H1 (cell line): ENCODE data around the gene GPR65. TPM values are rescaled to one million over a fixed set of nuclear protein-coding genes. Genes with fewer than 3 reads are reported as not detected.

Source experiments
- CTCF ChIA-PET: fragments of 300-600 bp; sonication (Branson Sonifier 250); formaldehyde crosslinking; loops from one replicate; lab custom pipeline; 2021; ENCODE audit not compliant: partially characterized antibody; lab: Charles Lee
- POLR2A ChIA-PET: fragments of 300-600 bp; sonication (Branson Sonifier 250); formaldehyde crosslinking; loops from one replicate; lab custom pipeline; 2021; ENCODE audit warnings: inconsistent platforms; ENCODE audit not compliant: partially characterized antibody; lab: Charles Lee
- DNase-seq, 2 experiments: peaks; one replicate each; pipeline versions ENCODE4 v3.0.0 to v3.0.0-alpha.2; 2010 to 2022; ENCODE audit warnings: low spot score in 2 of 2, low read depth in 1 of 2, mixed read lengths in 1 of 2
- FAIRE-seq: peaks from 2 replicates; lab custom pipeline; 2011; peaks lifted over from hg19 to GRCh38; lab: Jason Lieb, UNC
- H2AFZ ChIP-seq: 2 replicates; pipeline ENCODE4 v1.8.1; 2012; ENCODE audit warnings: low read length, inconsistent platforms
- H2AK5ac ChIP-seq: 2 replicates; pipeline ENCODE4 v1.6.1; 2013; ENCODE audit warnings: low read depth, low read length
- H2BK120ac ChIP-seq: replicated peaks from 2 replicates; pipeline ENCODE3; 2013; ENCODE audit warnings: low read depth, low read length, inconsistent platforms
- H2BK12ac ChIP-seq: 2 replicates; pipeline ENCODE4 v1.6.1; 2013; ENCODE audit warnings: low read depth, low read length
- H2BK15ac ChIP-seq: 2 replicates; pipeline ENCODE4 v1.6.1; 2013; ENCODE audit warnings: low read length
- H2BK20ac ChIP-seq: 2 replicates; pipeline ENCODE4 v1.6.1; 2013; ENCODE audit warnings: low read length
- H2BK5ac ChIP-seq: 2 replicates; pipeline ENCODE4 v1.6.1; 2013; ENCODE audit warnings: low read depth, low read length
- H3K14ac ChIP-seq: 2 replicates; pipeline ENCODE4 v1.6.1; 2013; ENCODE audit warnings: inconsistent platforms; ENCODE audit not compliant: insufficient read length
- H3K18ac ChIP-seq: 2 replicates; pipeline ENCODE4 v1.6.1; 2013; ENCODE audit warnings: low read length; ENCODE audit errors: extremely low read depth
- H3K23ac ChIP-seq: 2 replicates; pipeline ENCODE4 v1.6.1; 2013; ENCODE audit warnings: inconsistent platforms; ENCODE audit not compliant: insufficient read length
- H3K23me2 ChIP-seq: 2 replicates; pipeline ENCODE4 v1.6.1; 2013; ENCODE audit warnings: low read depth, low read length
- H3K27ac ChIP-seq: 2 replicates; pipeline ENCODE4 v1.6.1; 2011; ENCODE audit warnings: low read depth, low read length, inconsistent platforms
- H3K27me3 ChIP-seq, 4 experiments: replicated peaks in 1 of 4; 1 replicate in 1 of 4; 2 replicates in 3 of 4; pipeline versions ENCODE4 v1.6.1 to v1.8.1; 2011 to 2013; ENCODE audit warnings: low read length in 3 of 4, mild to moderate bottlenecking in 3 of 4, inconsistent platforms in 2 of 4, mixed read lengths in 2 of 4, moderate library complexity in 1 of 4; ENCODE audit not compliant: control insufficient read depth in 3 of 4, insufficient read depth in 3 of 4; ENCODE audit errors: extremely low read depth in 1 of 4
- H3K36me3 ChIP-seq, 4 experiments: 2 replicates each; pipeline versions ENCODE4 v1.6.1 to v1.8.1; 2011 to 2013; ENCODE audit warnings: mild to moderate bottlenecking in 4 of 4, low read length in 3 of 4, moderate library complexity in 2 of 4, control low read depth in 1 of 4, inconsistent platforms in 1 of 4; ENCODE audit not compliant: insufficient read depth in 4 of 4, control insufficient read depth in 2 of 4
- H3K4ac ChIP-seq: replicated peaks from 2 replicates; pipeline ENCODE3; 2013; ENCODE audit warnings: low read length, low read depth, mixed read lengths, inconsistent platforms; ENCODE audit not compliant: insufficient read length
- H3K4me1 ChIP-seq, 4 experiments: replicated peaks in 1 of 4; 1 replicate in 1 of 4; 2 replicates in 3 of 4; pipeline versions ENCODE4 v1.6.1 to v1.8.1; 2011 to 2013; ENCODE audit warnings: low read length in 3 of 4, inconsistent platforms in 2 of 4, mixed read lengths in 1 of 4; ENCODE audit not compliant: insufficient read depth in 4 of 4, control insufficient read depth in 3 of 4
- H3K4me2 ChIP-seq, 2 experiments: 2 replicates each; pipeline versions ENCODE4 v1.6.1 to v1.8.1; 2011 to 2013; ENCODE audit warnings: low read depth in 2 of 2, low read length in 2 of 2, control low read depth in 1 of 2, inconsistent platforms in 1 of 2, mild to moderate bottlenecking in 1 of 2; ENCODE audit not compliant: insufficient read depth in 1 of 2
- H3K4me3 ChIP-seq, 4 experiments: fragments of 200-600, 300-600 bp in 1 of 4; sonication (generic), shearing (Covaris generic), sonication (Bioruptor Twin) in 1 of 4; 2 replicates each; pipeline versions ENCODE4 v1.5.1 to v1.8.1; 2011 to 2016; ENCODE audit warnings: low read length in 4 of 4, low read depth in 3 of 4, control low read depth in 2 of 4, inconsistent platforms in 2 of 4, mild to moderate bottlenecking in 2 of 4, mixed read lengths in 1 of 4, moderate library complexity in 1 of 4; ENCODE audit not compliant: insufficient read depth in 2 of 4; ENCODE audit errors: extremely low read depth in 1 of 4
- H3K56ac ChIP-seq: replicated peaks from 2 replicates; pipeline ENCODE3; 2013; ENCODE audit warnings: low read depth, mild to moderate bottlenecking, mixed read lengths, low read length, inconsistent platforms; ENCODE audit not compliant: insufficient read length
- H3K79me1 ChIP-seq: 2 replicates; pipeline ENCODE4 v1.6.1; 2013; ENCODE audit warnings: low read depth, low read length, control low read depth
- H3K79me2 ChIP-seq, 2 experiments: 2 replicates each; pipeline versions ENCODE4 v1.6.1 to v1.8.1; 2012 to 2013; ENCODE audit warnings: low read length in 2 of 2, mild to moderate bottlenecking in 2 of 2, inconsistent platforms in 1 of 2; ENCODE audit not compliant: insufficient read depth in 2 of 2, control insufficient read depth in 1 of 2
- H3K9ac ChIP-seq, 4 experiments: replicated peaks in 1 of 4; 1 replicate in 1 of 4; 2 replicates in 3 of 4; pipeline versions ENCODE4 v1.6.1 to v1.8.1; 2011 to 2013; ENCODE audit warnings: low read depth in 3 of 4, low read length in 3 of 4, control low read depth in 2 of 4, mild to moderate bottlenecking in 2 of 4, moderate library complexity in 2 of 4, inconsistent platforms in 1 of 4; ENCODE audit errors: extremely low read depth in 1 of 4
- H3K9me3 ChIP-seq, 2 experiments: 2 replicates each; pipeline versions ENCODE4 v1.6.1 to v1.8.1; 2012 to 2013; ENCODE audit warnings: mild to moderate bottlenecking in 2 of 2, moderate library complexity in 2 of 2, control low read depth in 1 of 2, inconsistent platforms in 1 of 2, low read depth in 1 of 2, low read length in 1 of 2, mixed read lengths in 1 of 2; ENCODE audit not compliant: insufficient read depth in 2 of 2
- H4K20me1 ChIP-seq, 2 experiments: replicated peaks in 1 of 2; 2 replicates each; pipeline versions ENCODE3 to v1.8.1; 2011 to 2013; ENCODE audit warnings: inconsistent platforms in 2 of 2, low read length in 2 of 2, mild to moderate bottlenecking in 1 of 2; ENCODE audit not compliant: insufficient read depth in 2 of 2, control insufficient read depth in 1 of 2
- H4K5ac ChIP-seq: 2 replicates; pipeline ENCODE4 v1.6.1; 2013; ENCODE audit warnings: low read length, low read depth, mixed read lengths, inconsistent platforms; ENCODE audit not compliant: insufficient read length
- H4K8ac ChIP-seq: 2 replicates; pipeline ENCODE4 v1.8.0; 2013; ENCODE audit warnings: mild to moderate bottlenecking, moderate library complexity, low read length, inconsistent platforms; ENCODE audit not compliant: insufficient read depth; ENCODE audit errors: extremely low read depth
- H4K91ac ChIP-seq: replicated peaks from 2 replicates; pipeline ENCODE3; 2013; ENCODE audit warnings: low read length, mixed read lengths, inconsistent platforms; ENCODE audit not compliant: insufficient read length
- BCL11A ChIP-seq, 2 experiments: IDR thresholded peaks; one replicate each; pipeline ENCODE4 v1.6.1; 2011; ENCODE audit warnings: low read depth in 2 of 2, low read length in 2 of 2, mild to moderate bottlenecking in 2 of 2
- CHD1 ChIP-seq: IDR thresholded peaks from 2 replicates; pipeline ENCODE4 v1.6.1; 2012; ENCODE audit warnings: low read depth, low read length, improper control_type of control experiment
- GTF2F1 ChIP-seq: IDR thresholded peaks from 2 replicates; pipeline ENCODE4 v1.6.1; 2012; ENCODE audit warnings: low read depth, low read length, improper control_type of control experiment, borderline replicate concordance
- HDAC2 ChIP-seq, 2 experiments: fragments of 300-600 bp in 1 of 2; sonication (generic) in 1 of 2; IDR thresholded peaks; 2 replicates each; pipeline ENCODE4 v1.6.1; 2011 to 2012; ENCODE audit warnings: low read depth in 2 of 2, low read length in 2 of 2, mild to moderate bottlenecking in 2 of 2, moderate library complexity in 2 of 2, borderline replicate concordance in 1 of 2, inconsistent platforms in 1 of 2
- KDM5A ChIP-seq: fragments of 200-600 bp; IDR thresholded peaks from 2 replicates; pipeline ENCODE4 v1.7.1; 2012; ENCODE audit warnings: mild to moderate bottlenecking, low read length, inconsistent platforms, mixed read lengths
- NANOG ChIP-seq: IDR thresholded peaks from 2 replicates; pipeline ENCODE4 v1.6.1; 2011; ENCODE audit warnings: low read length, low read depth, mild to moderate bottlenecking, inconsistent platforms; ENCODE audit not compliant: insufficient read depth, poor library complexity, severe bottlenecking
- PHF8 ChIP-seq: fragments of 200-600 bp; sonication (generic); conservative IDR thresholded peaks from 2 replicates; pipeline ENCODE4 v1.7.1; 2012; ENCODE audit warnings: low read depth, mild to moderate bottlenecking, inconsistent platforms, low read length, moderate library complexity
- POLR2A ChIP-seq, 2 experiments: IDR thresholded peaks; 1 replicate in 1 of 2; 2 replicates in 1 of 2; pipeline ENCODE4 v1.6.1; 2011; ENCODE audit warnings: low read depth in 2 of 2, low read length in 2 of 2, mild to moderate bottlenecking in 2 of 2; ENCODE audit errors: control extremely low read depth in 1 of 2
- SIX5 ChIP-seq: IDR thresholded peaks from 2 replicates; pipeline ENCODE4 v1.6.1; 2011; ENCODE audit warnings: mild to moderate bottlenecking, low read depth, low read length
- SP4 ChIP-seq: IDR thresholded peaks from 2 replicates; pipeline ENCODE4 v1.6.1; 2012; ENCODE audit warnings: low read length, inconsistent platforms
- YY1 ChIP-seq: IDR thresholded peaks from 2 replicates; pipeline ENCODE4 v1.6.1; 2011; ENCODE audit warnings: low read depth, mild to moderate bottlenecking, low read length
- WGBS, 2 experiments: shearing (Covaris generic) in 1 of 2; methylation state at CpG; one replicate each; pipeline versions ENCODE4 v1.1.6 to v1.1.7; 2013 to 2015; ENCODE audit warnings: low lambda C conversion rate in 2 of 2, mixed read lengths in 2 of 2, inconsistent platforms in 1 of 2, low coverage in 1 of 2, missing lambda C conversion rate in 1 of 2; ENCODE audit not compliant: insufficient replicate concordance in 2 of 2, insufficient coverage in 1 of 2, insufficient read length in 1 of 2; ENCODE audit errors: extremely low coverage in 1 of 2, missing lambda C conversion rate in 1 of 2; 5-methylcytosine and 5-hydroxymethylcytosine counted together
- polyA plus RNA-seq, 7 experiments: library from polyadenylated mRNA; depleted of rRNA in 3 of 7; stranded (reverse) in 5 of 7; unstranded in 2 of 7; fragments of >200 nt in 5 of 7; fragments of 200-250 nt in 2 of 7; gene quantifications; 1 replicate in 5 of 7; 2 replicates in 1 of 7; 4 replicates in 1 of 7; pipeline versions ENCODE4 v1.2.1 to v1.2.3, GENCODE V29; 2011 to 2013; ENCODE audit warnings: missing spikeins in 2 of 7, mixed read lengths in 2 of 7
- total RNA-seq: library from RNA; stranded (reverse); fragmentation: NEBNext Ultra II Directional; extraction: Animal tissue kit (Norgen Biotek cat#: 25700); gene quantifications from 2 replicates; pipeline ENCODE4 v1.2.1, GENCODE V29; 2021
- TF ChIP-seq, protein P1 (sequence below): IDR thresholded peaks from 2 replicates; pipeline ENCODE4 v1.6.1; 2012; ENCODE audit warnings: inconsistent platforms

The GPR65 gene
- total and polyA plus RNA-seq, 2 of the 8 experiments (the other 6 are each of a cell fraction or from before 2014, with no cell fraction given), result not detected

DNA sequence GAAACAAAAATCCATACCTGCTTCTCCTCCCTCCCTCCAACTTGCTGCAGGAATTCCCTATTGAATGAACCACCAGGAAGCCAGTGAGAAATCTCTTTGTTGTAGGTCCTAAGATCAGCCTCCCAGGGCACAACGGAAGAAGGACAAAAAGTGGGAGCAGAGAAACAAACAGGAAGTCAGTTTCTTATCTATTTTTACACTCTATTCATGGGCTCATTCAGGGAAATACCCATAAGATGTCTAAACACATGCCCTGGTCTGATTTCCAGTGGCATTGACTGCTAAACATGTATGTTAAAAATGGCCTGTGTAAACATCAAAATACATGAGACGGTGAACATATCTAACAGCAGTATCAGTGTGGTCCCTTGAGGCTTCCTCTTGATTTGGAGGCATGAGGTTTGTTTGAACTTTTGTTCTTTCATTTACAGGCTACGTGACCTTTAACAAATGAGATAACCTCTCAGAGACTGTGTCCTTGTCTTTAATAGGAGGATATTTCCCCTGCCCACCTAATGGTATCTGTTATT is 18.8 kb downstream of the GPR65 start:
- H3K9me3 ChIP-seq, result no peaks in the 10 kb centered on the region
- H4K20me1 ChIP-seq, result no peaks in the 10 kb centered on the region
- no peaks in the 10 kb centered on the region for H3K27me3 ChIP-seq
- CTCF ChIA-PET, result no interaction called here
- no peaks in the 10 kb centered on the region for H3K79me2 ChIP-seq
- H3K36me3 ChIP-seq, result no peaks in the 10 kb centered on the region
- no peak overlapping the region for H3K56ac ChIP-seq
- no peaks in the 10 kb centered on the region for H3K23me2 ChIP-seq
- no peak overlapping the region for H4K8ac ChIP-seq
- no peak overlapping the region for H3K9ac ChIP-seq
- DNase-seq, result no peak
- H3K4me2 ChIP-seq, result no peak overlapping the region; a peak in 1 of 4 replicates
- FAIRE-seq, result no peak
- no peak overlapping the region for H3K4ac ChIP-seq
- H3K4me1 ChIP-seq, result peaks cover 0 to 7% (median 5%) of the 10 kb centered on the region in 4 experiments; a peak in 3 of 7 replicates
- no peak overlapping the region for H3K27ac ChIP-seq
- H2BK12ac ChIP-seq, result no peak overlapping the region
- POLR2A ChIA-PET, result no interaction called here
- no peak overlapping the region for H2BK15ac ChIP-seq
- 71% methylated on average over 3 of the region's 3 CpGs; no CpG with 5 or more reads in 1 of the 2 experiments for WGBS, 2 experiments
- H4K5ac ChIP-seq, result no peak overlapping the region
- H3K79me1 ChIP-seq, result no peaks in the 10 kb centered on the region
- no peak overlapping the region for H3K4me3 ChIP-seq
- no peak overlapping the region for H4K91ac ChIP-seq
- peak overlapping the region; percentile 34; the same call in 1 of the 2 replicates for H2AFZ ChIP-seq
- no peak overlapping the region for H3K18ac ChIP-seq
- no peak overlapping the region for H3K14ac ChIP-seq
- peak overlapping the region; percentile 17 for H2BK120ac ChIP-seq
- H2BK20ac ChIP-seq, result no peak overlapping the region
- H3K23ac ChIP-seq, result no peak overlapping the region
- TF ChIP-seq SP4, result no peak
- TF ChIP-seq POLR2A (IDR thresholded peaks at IDR 0.05; ENCODE audit: control extremely low read depth in 1 of 2, low read depth in 2 of 2, low read length in 2 of 2), result no peak
- TF ChIP-seq CHD1, result no peak
- no peak for TF ChIP-seq BCL11A (IDR thresholded peaks at IDR 0.05; ENCODE audit: low read depth in 2 of 2, low read length in 2 of 2)
- no peak for TF ChIP-seq GTF2F1
- TF ChIP-seq KDM5A, result no peak
- TF ChIP-seq, protein P1, sequence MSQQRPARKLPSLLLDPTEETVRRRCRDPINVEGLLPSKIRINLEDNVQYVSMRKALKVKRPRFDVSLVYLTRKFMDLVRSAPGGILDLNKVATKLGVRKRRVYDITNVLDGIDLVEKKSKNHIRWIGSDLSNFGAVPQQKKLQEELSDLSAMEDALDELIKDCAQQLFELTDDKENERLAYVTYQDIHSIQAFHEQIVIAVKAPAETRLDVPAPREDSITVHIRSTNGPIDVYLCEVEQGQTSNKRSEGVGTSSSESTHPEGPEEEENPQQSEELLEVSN, result no peak
- TF ChIP-seq HDAC2 (IDR thresholded peaks at IDR 0.05; ENCODE audit: borderline replicate concordance in 1 of 2, low read depth in 2 of 2, low read length in 2 of 2), result no peak
- no peak for TF ChIP-seq PHF8
- no peak for TF ChIP-seq SIX5
- TF ChIP-seq YY1, result no peak
- TF ChIP-seq NANOG, result no peak
- H2AK5ac ChIP-seq, result no peak overlapping the region
- no peak overlapping the region for H2BK5ac ChIP-seq
